Measurements from ENCODE around the gene NT5DC3. TPM values are rescaled to one million over a fixed set of nuclear protein-coding genes. Genes with fewer than 3 reads are reported as not detected.

The NT5DC3 gene
- total RNA-seq, 1 donor from 2014 or later: 9.9 TPM

Other genes with a start within 250 kb of the NT5DC3 start
- gene HSP90B1, start 89.2 kb upstream of the NT5DC3 start, total RNA-seq: 216 TPM
- gene TDG, start 124.6 kb upstream of the NT5DC3 start, total RNA-seq: 27.1 TPM
- 36.5 TPM for gene GLT8D2, start 209.0 kb upstream of the NT5DC3 start, total RNA-seq
- 32.9 TPM for gene HCFC2, start 223.3 kb upstream of the NT5DC3 start, total RNA-seq